ENCODE measurements around the gene PPP1R37.

PPP1R37 gene

DNA sequence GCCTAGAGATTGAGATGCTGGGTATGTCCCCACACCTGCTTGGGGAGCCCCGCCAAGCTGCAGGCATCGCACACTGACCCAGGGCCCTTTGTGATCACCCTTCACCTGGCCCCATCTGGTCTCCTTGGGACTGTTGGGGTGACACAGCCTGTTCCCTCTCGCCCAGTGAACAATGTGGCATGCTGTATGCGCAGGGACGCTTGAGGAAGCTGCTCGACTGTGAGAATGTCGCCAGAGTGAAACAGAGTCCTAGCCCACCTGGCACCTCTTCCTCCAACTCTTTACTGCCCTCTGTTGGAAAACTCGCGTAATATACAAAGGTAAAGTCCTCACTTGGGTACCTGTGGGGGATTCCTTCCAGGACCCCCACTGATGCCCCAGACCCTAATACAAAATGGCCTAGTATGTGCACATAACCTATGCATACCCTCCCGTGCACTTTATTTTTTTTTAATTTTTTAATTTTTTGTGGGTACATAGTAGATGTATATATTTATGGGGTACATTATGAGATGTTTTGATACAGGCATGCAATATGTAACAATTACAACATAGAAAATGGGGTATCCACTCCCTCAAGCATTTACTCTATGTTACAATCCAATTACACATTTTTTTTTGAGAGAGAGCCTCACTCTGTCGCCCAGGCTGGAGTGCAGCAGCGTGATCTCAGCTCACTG is 94.6 kb downstream of the PPP1R37 start:
- Histone ChIP-seq H3K4me3 (ENCODE audit: low read depth in 1 of 5, low read length in 5 of 5) (no peak overlapping the region), H3K36me3 (ENCODE audit: control insufficient read depth in 5 of 5, insufficient read depth in 5 of 5, low read length in 5 of 5) (peaks cover 0 to 6% (median 0%) of the 10 kb centered on the region in 5 donors), H3K27ac (ENCODE audit: low read depth, low read length) (no peak overlapping the region), H3K9ac (ENCODE audit: low read length in 5 of 5) (no peak overlapping the region), H3K9me3 (ENCODE audit: control insufficient read depth in 5 of 5, low read length in 5 of 5) (no peaks in the 10 kb centered on the region), H3K4me1 (ENCODE audit: control insufficient read depth in 5 of 5, insufficient read depth in 5 of 5, low read length in 5 of 5) (peaks cover 0 to 8% (median 0%) of the 10 kb centered on the region in 5 donors), H3K27me3 (ENCODE audit: control insufficient read depth in 5 of 5, insufficient read depth in 4 of 5, low read length in 5 of 5) (no peaks in the 10 kb centered on the region)

DNA sequence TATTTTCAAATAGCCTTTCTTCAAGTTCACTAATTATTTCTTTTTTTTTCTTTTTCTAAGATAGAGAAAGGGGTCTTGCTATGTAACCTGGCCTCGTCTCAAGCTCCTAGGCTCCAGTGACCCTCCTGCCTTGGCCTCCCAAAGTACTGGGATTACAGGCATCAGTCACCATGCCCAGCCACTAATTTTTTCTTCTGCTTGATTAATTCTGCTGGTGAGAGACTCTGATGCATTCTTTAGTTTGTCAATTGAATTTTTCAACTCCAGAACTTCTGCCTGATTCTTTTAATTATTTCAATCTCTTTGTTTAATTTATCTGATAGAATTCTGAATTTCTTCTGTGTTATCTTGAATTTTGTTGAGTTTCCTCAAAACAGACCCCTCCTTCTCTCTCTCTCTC is 97.0 kb downstream of the PPP1R37 start:
- Histone ChIP-seq H3K27ac (ENCODE audit: low read depth, low read length) (no peak overlapping the region), H3K4me1 (ENCODE audit: control insufficient read depth in 5 of 5, insufficient read depth in 5 of 5, low read length in 5 of 5) (peaks cover 0 to 4% (median 0%) of the 10 kb centered on the region in 5 donors), H3K9ac (ENCODE audit: low read length in 5 of 5) (no peak overlapping the region), H3K9me3 (ENCODE audit: control insufficient read depth in 5 of 5, low read length in 5 of 5) (no peaks in the 10 kb centered on the region), H3K27me3 (ENCODE audit: control insufficient read depth in 5 of 5, insufficient read depth in 4 of 5, low read length in 5 of 5) (no peaks in the 10 kb centered on the region), H3K36me3 (ENCODE audit: control insufficient read depth in 5 of 5, insufficient read depth in 5 of 5, low read length in 5 of 5) (peaks cover 0 to 6% (median 0%) of the 10 kb centered on the region in 5 donors), H3K4me3 (ENCODE audit: low read depth in 1 of 5, low read length in 5 of 5) (no peak overlapping the region)

DNA sequence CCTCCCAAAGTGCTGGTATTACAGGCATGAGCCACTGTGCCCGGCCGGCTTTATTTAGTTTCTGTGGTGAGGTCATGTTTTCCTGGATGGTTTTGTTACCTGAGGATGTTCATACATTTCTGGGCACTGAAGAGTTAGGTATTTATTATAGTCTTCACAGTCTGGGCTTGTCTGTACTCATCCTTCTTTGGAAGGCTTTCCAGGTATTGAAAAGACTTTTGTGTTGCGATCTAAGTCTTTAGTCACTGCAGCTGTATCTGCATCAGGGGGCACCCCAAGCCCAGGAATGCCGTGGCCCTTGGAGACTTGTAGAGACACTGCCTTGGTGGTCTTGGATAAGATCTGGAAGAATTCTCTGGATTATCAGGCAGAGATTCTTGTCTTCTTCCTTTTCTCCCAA is 98.4 kb downstream of the PPP1R37 start:
- H3K9ac ChIP-seq (ENCODE audit: low read length in 5 of 5), result peak overlapping the region in 1 of 5 donors; percentile 21
- H3K27ac ChIP-seq (ENCODE audit: low read depth, low read length), result no peak overlapping the region
- H3K36me3 ChIP-seq (ENCODE audit: control insufficient read depth in 5 of 5, insufficient read depth in 5 of 5, low read length in 5 of 5), result peaks cover 0 to 6% (median 0%) of the 10 kb centered on the region in 5 donors
- no peaks in the 10 kb centered on the region for H3K9me3 ChIP-seq (ENCODE audit: control insufficient read depth in 5 of 5, low read length in 5 of 5)
- peaks cover 0 to 4% (median 0%) of the 10 kb centered on the region in 5 donors for H3K4me1 ChIP-seq (ENCODE audit: control insufficient read depth in 5 of 5, insufficient read depth in 5 of 5, low read length in 5 of 5)
- H3K4me3 ChIP-seq (ENCODE audit: low read depth in 1 of 5, low read length in 5 of 5), result no peak overlapping the region
- H3K27me3 ChIP-seq (ENCODE audit: control insufficient read depth in 5 of 5, insufficient read depth in 4 of 5, low read length in 5 of 5), result no peaks in the 10 kb centered on the region

DNA sequence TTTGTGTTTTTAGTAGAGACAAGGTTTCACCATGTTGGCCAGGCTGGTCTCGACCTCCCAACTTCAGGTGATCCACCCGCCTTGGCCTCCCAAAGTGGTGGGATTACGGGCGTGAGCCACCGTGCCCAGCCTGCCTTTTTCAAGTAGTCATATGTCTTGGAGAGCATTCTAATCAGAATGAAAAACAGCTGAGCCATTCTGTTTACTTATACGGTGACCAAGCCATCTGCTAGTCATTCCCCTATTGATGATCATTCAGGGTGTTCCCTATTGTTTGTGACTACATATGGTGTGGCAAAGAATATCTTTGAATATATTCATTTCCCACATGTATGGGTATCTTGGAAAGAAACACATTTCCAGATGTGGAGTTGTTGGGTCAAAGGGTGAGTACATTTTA is 102.8 kb downstream of the PPP1R37 start:
- H3K9ac ChIP-seq (ENCODE audit: low read length in 5 of 5), result no peak overlapping the region
- H3K27ac ChIP-seq (ENCODE audit: low read depth, low read length), result no peak overlapping the region
- H3K9me3 ChIP-seq (ENCODE audit: control insufficient read depth in 5 of 5, low read length in 5 of 5), result no peaks in the 10 kb centered on the region

More for the DNA sequence above, 102.8 kb downstream of the PPP1R37 start:
- H3K4me3 ChIP-seq (ENCODE audit: low read depth in 1 of 5, low read length in 5 of 5), result no peak overlapping the region
- peaks cover 0 to 6% (median 0%) of the 10 kb centered on the region in 5 donors for H3K36me3 ChIP-seq (ENCODE audit: control insufficient read depth in 5 of 5, insufficient read depth in 5 of 5, low read length in 5 of 5)
- H3K4me1 ChIP-seq (ENCODE audit: control insufficient read depth in 5 of 5, insufficient read depth in 5 of 5, low read length in 5 of 5), result no peaks in the 10 kb centered on the region
- no peaks in the 10 kb centered on the region for H3K27me3 ChIP-seq (ENCODE audit: control insufficient read depth in 5 of 5, insufficient read depth in 4 of 5, low read length in 5 of 5)
